Measurements from ENCODE around the gene SRP19.
"Not testable (repeated sequence)": the region's sequence is repeated elsewhere in the genome, so short reads cannot be mapped to it uniquely, and the experiment has no call there.

SRP19 gene

GRCh38 chr5:112870966-112871365, 9.9 kb downstream of the SRP19 start:
- no peak for DNase-seq (ENCODE audit: low spot score)

GRCh38 chr5:112876362-112876761, 15.3 kb downstream of the SRP19 start:
- no peak for DNase-seq (ENCODE audit: low spot score)

- DNase-seq (ENCODE audit: low spot score), result no peak
These were observed 17.0 kb downstream of the SRP19 start for GRCh38 chr5:112878101-112878500.

- DNase-seq (ENCODE audit: low spot score), result no peak
These were observed 17.7 kb downstream of the SRP19 start for GRCh38 chr5:112878760-112879159.

- no peak for DNase-seq (ENCODE audit: low spot score)
These were observed 19.3 kb downstream of the SRP19 start for GRCh38 chr5:112880219-112880964.

- no peak for DNase-seq (ENCODE audit: low spot score)
These were observed 22.1 kb downstream of the SRP19 start for GRCh38 chr5:112883192-112883591.

GRCh38 chr5:112885001-112885400, 23.9 kb downstream of the SRP19 start:
- DNase-seq (ENCODE audit: low spot score), result no peak

GRCh38 chr5:112886975-112887374, 25.9 kb downstream of the SRP19 start:
- DNase-seq (ENCODE audit: low spot score), result no peak

- not testable (repeated sequence) for DNase-seq (ENCODE audit: low spot score)
These were observed 31.0 kb downstream of the SRP19 start for GRCh38 chr5:112892066-112892465.

- DNase-seq (ENCODE audit: low spot score), result no peak
These were observed 31.7 kb downstream of the SRP19 start for GRCh38 chr5:112892776-112893175.

GRCh38 chr5:112895682-112896081, 34.6 kb downstream of the SRP19 start:
- DNase-seq (ENCODE audit: low spot score), result no peak

- no peak for DNase-seq (ENCODE audit: low spot score)
These were observed 41.5 kb downstream of the SRP19 start for GRCh38 chr5:112902561-112902960.

GRCh38 chr5:112904996-112905395, 43.9 kb downstream of the SRP19 start:
- not testable (repeated sequence) for DNase-seq (ENCODE audit: low spot score)

GRCh38 chr5:112906637-112907036, 45.5 kb downstream of the SRP19 start:
- DNase-seq (ENCODE audit: low spot score), result no peak

- DNase-seq (ENCODE audit: low spot score), result no peak
These were observed 46.1 kb downstream of the SRP19 start for GRCh38 chr5:112907166-112907631.

- DNase-seq (ENCODE audit: low spot score), result no peak
These were observed 47.8 kb downstream of the SRP19 start for GRCh38 chr5:112908854-112909253.

- DNase-seq (ENCODE audit: low spot score), result no peak
These were observed 49.4 kb downstream of the SRP19 start for GRCh38 chr5:112910529-112910928.

- DNase-seq (ENCODE audit: low spot score), result no peak
These were observed 53.5 kb downstream of the SRP19 start for GRCh38 chr5:112914584-112914983.

GRCh38 chr5:112915831-112916230, 54.7 kb downstream of the SRP19 start:
- no peak for DNase-seq (ENCODE audit: low spot score)

- no peak for DNase-seq (ENCODE audit: low spot score)
These were observed 56.4 kb downstream of the SRP19 start for GRCh38 chr5:112917453-112917995.

GRCh38 chr5:112918136-112918535, 57.0 kb downstream of the SRP19 start:
- DNase-seq (ENCODE audit: low spot score), result no peak

GRCh38 chr5:112918679-112919078, 57.6 kb downstream of the SRP19 start:
- no peak for DNase-seq (ENCODE audit: low spot score)

All from left forelimb (tissue), 1 donor.